ENCODE results near the gene MARCO.

DNA sequence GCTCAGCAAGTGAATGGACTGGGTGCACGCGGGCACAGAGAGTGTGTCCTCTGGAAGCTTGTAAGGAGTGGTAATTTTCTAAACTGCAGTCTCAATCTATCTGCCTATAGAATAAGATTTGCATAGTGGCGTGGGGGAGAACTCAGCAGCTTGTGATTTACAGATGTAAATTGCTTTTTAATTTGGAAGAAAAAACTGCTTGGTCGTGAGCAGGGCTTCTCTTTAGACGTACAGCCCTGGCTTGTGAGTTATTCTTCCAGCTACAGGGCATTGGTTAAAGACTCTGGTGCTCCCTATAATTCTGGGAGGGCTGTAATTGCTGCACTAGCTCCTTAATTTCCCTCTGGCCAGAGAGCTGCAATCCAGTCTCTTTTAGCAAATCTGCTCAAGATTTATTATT lies 84.9 kb downstream of the MARCO start:
- TF ChIP-seq EZH2 (IDR thresholded peaks at IDR 0.05; ENCODE audit: borderline replicate concordance, insufficient read depth, low read length, poor library complexity, severe bottlenecking) (no peak), MXI1 (conservative IDR thresholded peaks at IDR 0.05; ENCODE audit: poor library complexity, severe bottlenecking) (no peak)
- TF ChIP-seq, protein P1, sequence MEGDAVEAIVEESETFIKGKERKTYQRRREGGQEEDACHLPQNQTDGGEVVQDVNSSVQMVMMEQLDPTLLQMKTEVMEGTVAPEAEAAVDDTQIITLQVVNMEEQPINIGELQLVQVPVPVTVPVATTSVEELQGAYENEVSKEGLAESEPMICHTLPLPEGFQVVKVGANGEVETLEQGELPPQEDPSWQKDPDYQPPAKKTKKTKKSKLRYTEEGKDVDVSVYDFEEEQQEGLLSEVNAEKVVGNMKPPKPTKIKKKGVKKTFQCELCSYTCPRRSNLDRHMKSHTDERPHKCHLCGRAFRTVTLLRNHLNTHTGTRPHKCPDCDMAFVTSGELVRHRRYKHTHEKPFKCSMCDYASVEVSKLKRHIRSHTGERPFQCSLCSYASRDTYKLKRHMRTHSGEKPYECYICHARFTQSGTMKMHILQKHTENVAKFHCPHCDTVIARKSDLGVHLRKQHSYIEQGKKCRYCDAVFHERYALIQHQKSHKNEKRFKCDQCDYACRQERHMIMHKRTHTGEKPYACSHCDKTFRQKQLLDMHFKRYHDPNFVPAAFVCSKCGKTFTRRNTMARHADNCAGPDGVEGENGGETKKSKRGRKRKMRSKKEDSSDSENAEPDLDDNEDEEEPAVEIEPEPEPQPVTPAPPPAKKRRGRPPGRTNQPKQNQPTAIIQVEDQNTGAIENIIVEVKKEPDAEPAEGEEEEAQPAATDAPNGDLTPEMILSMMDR (IDR thresholded peaks at IDR 0.05; ENCODE audit: poor library complexity, severe bottlenecking): no peak

Measured in neural cell (in vitro differentiated cells).